NCI-H748 treated with DMSO at 0.1 percent for 48 hours (cell line): ENCODE measurements around the gene NEB.
"Not testable (repeated sequence)": the region's sequence is repeated elsewhere in the genome, so short reads cannot be mapped to it uniquely, and the experiment has no call there.

Source experiments
- DNase-seq: peaks from one replicate; lab custom pipeline; 2025; lab: John Stamatoyannopoulos, UW

Gene NEB

DNA sequence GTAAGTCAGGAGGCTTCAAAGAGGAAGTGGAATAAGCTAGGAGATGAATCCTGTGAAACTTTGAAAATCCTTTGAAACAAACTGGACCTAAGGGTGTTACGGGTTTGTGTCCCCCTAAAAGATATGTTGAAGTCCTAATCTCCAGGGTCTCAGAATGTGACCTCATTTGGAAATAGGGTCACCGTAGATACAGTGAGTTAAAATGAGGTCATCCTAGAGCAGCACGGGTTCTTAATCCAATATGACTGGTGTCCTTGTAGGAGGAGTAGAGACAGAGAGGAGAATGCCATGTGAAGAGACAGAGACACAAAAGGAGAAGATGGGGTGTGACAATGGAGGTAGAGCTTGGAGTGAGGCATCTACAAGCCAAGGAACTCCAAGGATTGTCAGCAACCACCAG is 26.9 kb upstream of the NEB start:
- DNase-seq, result no peak

DNA sequence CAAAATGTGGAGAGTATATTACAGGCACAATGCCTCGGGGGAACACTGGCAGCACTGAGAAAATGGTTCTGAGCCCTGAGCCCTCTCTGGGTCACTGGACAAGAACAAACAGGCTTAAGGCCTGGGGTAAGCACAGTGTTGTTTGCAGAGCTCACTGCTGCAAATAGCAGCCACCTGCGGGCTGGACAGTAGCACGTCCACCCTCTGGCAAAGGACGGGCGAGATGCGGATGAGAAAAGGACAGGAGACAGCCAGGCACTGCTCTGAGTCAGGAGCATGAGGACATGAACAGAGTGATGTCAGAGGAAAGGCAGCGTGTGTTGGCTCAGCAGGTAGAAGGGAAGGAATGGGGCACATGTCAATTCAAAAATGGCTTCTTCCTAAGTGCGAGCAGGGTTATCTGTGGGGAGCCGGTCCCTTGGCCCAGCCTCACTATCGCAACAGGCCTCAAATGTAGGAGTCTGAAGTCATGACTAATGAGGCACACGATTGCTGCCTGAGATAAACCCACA is 25.9 kb upstream of the NEB start:
- DNase-seq, result no peak

DNA sequence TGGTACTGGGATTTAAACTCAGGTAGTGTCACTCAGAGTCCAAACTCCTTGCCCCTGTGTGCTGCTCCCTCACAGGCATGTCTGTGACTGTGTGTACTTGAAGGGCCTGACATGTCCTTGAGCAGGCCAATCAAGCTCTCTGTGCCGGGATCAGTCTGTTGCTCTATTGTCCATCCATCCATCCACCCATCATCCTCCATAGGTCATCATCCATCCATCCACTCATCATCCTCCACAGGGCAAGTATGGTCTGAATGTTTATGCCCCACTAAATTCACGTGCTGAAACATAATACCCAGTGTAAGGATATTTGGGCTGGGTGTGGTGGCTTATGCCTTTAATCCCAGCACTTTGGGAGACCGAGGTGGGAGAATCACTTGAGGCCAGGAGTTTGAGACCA is 24.5 kb upstream of the NEB start:
- DNase-seq, result no peak

DNA sequence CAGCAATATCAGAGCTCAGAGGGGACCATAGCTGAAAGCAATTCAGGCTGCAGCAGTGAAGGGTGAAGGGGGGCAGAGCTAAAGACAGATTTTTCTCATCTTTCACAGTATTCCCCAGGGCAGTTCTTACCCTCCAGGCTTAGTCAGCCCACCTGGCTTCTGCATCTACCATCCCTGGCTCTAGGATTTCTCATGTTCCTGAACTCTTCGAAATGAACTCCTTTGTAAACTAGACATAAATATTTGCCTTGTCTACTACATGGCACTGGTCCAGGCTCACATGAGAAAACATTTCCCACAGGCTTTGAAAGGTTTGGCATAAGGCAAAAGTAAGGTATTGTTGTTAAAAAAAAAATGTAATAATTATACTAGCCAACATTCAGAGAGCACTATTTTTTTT is 23.6 kb upstream of the NEB start:
- no peak for DNase-seq

DNA sequence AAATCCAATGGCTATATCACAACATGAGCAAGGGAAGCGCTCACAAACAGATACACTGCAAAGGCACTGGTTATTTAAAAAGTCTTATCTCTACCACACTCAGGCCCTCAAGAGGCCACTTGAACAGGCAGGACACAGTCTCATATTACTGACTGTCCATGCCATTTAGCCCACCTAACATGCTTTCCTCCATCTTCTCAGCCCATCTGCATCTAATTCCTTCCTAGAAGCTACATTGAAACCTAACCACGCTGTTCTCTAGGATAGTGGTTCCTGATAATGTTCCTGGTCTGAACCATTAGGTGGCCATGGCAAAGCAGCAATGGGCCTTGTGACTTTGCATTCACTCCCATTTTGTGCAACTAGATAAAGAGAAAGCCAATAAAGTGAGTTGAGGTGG is 22.5 kb upstream of the NEB start:
- no peak for DNase-seq

DNA sequence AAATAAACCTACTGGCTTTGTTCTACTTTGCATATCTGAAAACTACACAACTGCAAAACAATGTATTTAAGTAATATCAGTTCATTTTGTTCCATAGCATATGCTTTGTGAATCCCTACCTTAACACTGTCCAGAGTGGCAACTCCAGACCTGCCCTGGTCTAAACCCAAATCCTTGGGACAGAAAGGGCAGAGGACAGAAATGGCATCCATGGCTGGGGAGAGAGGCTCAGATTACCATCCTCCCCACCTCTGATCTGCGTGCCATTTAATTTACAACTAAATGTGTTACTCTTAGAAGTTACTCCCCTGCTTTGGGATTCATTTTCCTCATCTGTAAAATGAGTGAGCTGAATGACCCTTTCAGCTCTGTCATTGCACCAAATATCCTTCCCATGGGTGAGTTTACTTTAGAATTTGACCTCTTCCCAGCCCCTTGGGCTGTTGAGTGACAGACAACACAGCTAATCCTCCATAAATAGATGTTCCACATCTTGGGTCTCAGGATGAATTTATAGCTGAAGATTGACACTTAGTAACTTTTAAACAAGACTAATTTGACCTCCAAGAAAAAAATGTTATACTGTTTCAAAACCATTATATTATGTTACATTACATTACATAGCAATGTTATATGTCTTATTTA is 20.1 kb upstream of the NEB start:
- DNase-seq, result no peak

DNA sequence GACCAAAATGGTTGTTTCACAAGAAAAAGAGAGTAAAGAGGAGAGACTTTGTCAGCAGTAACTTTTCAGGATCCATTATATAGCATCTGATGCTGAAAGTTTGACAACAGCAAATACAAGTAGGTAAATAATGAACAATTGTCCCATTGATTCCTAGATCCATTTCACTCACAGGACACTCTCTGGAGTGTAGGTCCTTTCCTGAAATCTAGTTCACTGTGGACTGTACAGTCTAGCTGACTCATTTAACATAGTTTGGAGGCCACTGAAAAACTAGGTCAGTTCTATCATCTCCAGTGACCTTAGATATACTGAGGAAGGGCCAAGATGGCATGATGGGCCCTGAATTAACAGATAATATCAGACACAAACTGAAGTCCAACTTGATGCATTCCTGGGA is 19.3 kb upstream of the NEB start:
- DNase-seq, result no peak

DNA sequence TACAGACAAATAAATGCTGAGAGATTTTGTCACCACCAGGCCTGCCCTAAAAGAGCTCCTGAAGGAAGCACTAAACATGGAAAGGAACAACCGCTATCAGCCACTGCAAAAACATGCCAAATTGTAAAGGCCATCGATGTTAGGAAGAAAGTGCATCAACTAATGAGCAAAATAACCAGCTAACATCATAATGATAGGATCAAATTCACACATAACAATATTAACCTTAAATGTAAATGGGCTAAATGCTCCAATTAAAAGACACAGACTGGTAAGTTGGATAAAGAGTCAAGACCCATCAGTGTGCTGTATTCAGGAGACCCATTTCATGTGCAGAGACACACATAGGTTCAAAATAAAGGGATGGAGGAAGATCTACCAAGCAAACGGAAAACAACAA is 11.0 kb upstream of the NEB start:
- not testable (repeated sequence) for DNase-seq

DNA sequence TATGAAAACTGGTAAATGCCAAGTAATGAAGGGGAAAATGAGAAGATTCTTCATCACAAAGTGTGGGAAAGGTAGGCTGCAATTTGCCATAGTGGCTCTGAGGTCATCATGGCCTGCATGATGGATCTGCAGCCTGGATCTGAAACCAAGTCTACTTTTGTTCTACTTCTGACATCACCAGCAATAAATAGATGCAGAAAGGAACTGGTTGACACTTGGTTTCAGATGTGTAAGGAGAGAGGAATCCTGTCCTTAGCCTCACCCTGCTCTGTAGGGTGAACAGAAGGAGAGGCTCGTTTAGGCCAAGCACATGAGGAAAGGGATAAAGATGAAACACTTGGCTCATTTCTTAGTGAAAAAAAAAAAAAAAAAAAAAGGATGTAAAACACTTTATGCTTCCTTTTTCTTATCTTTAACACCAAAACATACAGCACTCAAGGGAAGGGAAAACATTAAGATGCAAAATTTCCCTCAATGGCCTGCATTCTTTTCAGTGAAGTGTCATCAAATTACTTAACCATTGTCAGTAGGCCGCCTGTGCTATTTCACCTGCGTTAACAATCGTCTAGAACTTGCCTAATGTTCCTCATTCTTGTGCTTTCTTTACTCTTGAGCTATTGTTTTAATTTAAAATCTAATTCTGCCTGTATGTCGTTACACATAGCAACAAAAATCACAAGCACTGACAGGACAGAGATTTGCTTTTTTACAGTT is 3.9 kb downstream of the NEB start:
- no peak for DNase-seq

DNA sequence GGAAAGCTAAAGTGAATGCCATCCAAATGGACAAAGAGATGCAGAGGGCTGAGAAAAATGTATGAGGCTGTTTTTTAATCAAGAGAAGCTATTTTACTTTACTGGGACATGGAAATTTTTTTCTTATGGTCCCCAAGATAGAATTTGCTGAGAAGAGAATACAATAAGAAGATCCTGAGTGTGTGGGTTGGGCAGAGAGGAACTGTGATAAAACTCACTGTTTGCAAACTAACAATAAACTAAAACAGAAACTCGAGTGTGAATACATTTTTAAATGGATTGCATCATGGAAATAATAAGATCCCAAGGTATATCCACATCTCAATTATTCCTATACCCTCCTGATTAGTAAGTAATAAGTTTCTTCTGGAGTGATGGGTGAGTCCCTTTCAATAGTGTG is 4.4 kb downstream of the NEB start:
- no peak for DNase-seq

DNA sequence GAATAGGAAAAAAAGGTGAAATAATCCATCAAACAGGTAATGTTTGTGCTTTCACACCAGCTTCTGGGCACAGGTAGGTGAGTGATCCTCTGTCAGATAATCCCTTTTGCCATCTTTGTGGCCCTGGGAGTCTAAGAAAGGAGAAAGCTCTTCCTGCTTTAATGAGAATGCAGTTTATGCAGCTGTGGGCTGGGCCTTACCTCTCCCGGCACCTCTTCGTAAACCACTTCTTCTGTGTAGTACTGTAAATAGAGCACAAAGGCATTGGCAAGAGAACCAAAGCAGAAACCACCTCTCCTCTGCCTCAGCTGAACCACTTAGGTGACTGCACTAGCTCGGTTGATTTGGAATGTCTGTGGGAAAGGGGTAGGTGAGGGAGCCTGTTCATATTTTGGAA is 4.9 kb downstream of the NEB start:
- DNase-seq, result no peak

DNA sequence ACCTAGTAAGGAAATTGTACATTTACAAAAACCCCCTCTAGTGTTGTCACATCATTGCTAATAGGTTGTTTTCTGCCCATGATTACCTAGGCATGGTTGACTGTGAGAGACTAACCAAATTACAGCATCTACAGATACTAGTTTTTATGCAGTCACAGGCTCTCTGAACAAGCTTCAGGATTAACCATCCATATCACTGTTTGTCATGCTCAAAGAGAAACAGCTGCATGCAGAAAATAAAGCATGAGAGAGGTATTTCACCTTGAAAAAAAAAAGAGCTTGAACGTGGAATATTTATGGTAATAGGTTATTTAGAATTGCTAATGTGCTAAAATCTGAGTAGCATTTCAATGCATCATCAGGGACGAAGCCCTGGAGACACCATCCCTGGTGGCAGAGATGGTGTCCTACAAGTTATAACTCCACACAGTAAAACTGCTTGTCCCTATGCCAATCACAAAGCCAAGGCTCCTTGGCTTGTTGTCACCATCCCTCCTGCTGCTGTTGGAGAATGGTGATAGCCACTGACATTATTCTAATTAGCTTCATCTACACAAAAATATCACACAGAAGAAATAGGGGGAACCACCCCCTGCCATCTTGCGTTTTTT is 5.4 kb downstream of the NEB start:
- no peak for DNase-seq

DNA sequence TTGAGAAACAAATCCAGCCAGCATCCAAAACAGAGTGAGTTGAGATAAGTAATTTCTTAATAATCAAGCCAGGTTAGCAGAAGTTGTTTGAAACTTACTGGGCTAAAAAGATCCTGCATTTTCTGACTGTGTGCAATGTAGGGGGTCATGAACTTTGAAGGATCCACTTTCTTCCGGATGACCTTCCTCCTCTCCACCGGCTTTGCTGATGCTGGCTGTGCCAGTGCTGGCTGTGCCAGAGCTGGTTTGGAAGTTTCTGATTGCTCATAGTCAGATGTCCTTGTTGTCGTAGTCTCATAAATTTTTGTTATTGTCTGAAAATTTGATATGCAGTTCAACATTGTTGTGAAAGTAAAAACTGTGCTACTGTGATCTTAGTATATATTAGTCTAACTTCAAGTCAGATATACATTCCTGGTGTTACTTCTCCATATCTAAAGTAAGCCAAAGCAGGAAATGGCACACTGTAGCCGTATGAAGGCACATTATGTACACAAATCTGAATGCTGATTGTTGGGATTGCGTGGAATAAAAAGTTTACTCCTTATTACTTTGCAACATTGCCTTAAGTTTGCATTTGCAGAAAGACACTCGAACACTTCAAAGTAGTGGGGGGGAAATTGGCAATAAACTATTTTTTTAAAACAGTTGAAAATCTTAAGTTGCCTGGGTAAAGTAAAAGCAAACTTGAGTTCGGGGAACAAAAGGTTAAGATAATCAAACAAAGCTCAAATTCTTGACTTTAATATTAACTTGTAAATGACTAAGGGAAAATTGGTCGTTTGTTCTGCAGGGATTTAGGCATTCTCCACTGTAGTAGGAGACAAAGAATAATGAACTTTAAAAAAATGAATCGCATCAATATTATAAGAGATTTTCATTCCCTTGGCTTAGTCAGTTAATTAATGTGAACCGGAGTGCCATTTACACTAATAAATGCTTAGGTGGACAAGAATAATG is 6.4 kb downstream of the NEB start:
- DNase-seq, result no peak

DNA sequence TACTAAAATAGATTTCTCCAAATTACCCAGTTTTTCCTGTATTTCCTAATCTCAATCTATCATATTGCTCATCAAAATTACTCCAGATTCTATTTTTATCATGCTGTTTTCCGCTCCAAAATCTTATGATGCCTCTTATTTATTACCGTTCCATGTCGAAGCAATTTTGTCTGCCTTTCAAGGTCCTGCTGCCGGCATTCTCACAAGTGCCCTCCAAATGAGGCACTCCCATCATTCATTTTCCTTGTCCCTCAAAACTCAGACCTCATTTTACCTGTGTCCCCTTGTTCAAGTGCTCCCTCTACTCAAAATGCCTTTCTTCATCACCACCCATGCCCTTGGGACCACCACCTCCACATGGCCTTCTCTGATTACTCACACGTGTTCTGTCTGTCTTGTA is 13.1 kb downstream of the NEB start:
- DNase-seq, result no peak

DNA sequence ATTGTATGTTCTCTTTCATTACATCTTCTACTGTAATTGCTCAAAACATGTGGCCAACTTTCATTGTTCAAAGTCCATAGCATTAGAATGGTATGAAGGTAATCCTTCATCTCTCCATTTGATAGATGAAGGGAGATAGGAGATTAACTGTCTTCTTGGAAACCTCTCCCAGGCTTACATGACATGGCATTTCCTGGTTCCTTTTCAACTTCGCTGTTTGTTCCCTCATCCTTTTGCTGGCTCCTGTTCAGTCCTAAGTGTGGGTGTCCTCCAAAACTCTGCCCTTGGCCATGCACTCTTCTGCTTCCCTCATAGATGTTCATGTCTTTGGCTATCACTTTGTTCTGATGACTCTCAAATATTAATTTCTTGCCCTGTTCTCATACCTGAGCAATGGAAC is 13.8 kb downstream of the NEB start:
- DNase-seq, result no peak

DNA sequence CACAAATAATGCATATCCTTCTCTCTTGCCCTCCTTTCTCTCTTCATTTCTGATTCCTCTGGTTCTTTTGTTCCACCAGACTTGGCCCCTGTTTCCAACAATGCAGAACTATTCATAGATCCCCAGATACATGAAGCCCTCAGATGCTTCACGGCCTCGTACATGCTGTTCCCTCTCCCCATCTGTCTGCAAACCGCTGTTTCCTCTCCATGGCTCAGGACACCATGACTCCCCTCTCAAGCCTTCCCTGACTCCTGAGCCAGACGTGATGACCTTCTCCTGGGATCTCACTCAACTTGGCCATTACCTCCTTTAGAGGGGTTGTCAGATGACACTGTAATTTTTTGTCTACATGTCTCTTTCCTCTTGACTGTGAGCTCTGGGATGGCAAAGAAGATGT is 15.5 kb downstream of the NEB start:
- no peak for DNase-seq

DNA sequence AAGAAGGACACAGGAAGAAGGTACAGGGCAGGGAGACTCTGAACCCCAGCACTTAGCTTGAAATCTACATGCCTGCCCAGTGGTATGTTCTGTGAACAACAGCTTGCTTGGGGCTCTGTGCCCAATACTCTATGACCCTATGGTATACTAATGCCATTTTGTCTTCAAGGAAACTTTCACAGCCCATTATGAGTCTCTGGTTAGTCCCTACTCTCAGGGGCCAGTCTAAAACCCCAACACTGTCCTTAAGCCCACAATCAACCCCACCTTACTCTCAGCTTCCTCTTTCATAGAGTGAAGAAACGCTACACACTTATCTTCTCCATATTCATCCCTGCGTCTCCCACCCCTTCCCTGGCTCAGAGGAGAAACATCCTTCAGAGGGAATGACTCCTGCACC is 16.0 kb downstream of the NEB start:
- no peak for DNase-seq

DNA sequence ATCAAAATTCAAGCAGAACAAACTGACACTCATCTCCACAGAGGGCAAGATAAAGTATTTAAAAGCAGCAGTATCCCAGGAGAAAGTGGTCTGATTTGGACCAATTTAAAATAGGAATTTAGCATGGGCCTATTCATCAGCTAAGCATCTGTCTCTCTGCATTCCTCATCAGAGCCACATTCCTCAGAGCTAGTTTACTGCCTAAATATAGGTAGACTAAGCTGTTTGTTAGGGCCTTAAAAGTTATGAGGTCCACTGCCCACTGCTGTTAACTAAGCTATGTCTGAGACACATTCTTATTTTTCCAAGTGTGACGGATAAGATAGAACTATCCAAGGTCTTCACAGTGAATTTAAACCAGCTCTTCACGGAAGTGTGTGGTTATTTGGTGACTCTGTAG is 17.6 kb downstream of the NEB start:
- DNase-seq, result no peak

DNA sequence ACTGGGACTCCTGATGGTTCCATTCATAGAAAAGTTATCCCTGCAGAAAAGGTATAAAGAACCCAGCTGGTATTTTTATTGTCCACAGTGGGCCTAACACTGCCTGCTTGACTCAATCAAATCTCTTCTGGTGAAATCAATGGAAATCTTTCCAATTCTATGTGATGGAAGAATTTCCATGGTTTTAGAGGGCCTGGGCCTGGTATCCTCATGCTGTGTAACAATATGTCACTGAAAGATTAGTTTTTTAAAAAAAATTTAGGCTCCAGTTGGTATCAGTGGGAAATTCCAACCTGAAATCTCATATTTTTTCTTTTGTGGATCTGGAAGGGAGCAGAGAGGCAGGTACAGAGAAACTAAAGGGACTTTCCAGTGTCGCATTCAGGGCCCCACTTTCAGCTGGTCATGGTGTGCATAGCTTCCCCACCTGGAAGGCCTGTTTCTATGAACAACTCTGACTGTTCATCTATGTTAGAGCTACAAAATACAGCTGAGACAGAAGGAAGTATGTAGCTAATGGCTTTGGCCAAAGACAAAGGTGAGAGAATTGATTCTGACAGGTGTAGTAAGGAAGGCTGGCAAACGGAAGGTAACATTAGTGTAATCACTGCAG is 20.9 kb downstream of the NEB start:
- DNase-seq, result no peak

DNA sequence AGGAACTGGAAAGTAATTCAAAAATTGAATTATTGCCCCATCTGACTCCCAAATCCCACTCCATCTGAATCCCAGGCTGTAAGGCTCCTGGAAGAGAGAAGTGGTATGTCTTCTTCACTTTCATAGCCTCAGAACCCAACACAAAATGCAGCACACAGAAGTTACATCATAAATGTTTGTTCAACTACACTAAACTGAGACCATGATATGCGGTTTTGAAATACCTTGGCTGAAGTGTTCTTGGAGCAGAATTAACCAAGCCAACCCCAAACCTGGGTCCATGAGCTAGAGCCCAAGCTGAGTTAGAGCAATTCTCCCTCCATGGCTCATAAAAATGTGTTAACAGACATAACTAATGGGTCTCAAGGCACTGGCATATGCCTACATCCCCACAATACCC is 23.3 kb downstream of the NEB start:
- no peak for DNase-seq

DNA sequence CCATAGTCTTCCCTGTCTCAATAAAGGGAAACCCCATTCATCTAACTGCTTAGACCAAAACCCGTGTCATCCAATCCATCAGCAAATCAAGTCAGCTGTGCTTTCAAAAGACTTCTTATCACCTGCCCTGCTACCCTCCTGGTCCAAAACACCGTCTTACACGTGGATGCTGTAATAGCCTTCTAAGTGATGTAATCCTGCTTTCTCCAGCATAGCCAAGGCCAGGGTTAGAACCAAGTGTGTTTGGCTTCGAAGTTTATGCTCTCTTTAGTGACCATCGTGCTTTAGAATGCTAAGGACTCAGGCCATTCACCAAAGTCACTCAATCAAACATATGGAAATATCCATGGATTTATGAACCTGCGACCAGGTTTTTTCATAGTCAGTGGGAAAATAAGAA is 25.5 kb downstream of the NEB start:
- DNase-seq, result no peak

DNA sequence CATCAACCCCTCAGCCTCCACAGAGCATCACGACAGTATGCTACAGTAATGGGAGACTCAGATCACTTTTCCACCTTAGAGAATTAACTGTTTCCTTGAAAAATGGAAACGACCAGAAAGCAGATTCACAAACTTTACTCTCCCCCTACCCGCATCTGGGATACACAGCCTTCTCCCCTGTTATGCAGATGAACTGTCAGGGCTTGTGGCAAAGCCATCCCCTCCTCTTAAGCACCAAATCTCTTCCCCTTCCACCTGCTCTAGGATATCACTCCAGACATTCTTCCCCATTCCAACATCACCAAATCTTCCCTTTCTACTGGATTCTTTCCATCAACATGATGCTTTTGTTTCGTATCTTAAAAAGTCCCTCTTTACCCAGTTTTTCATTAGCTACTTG is 26.4 kb downstream of the NEB start:
- no peak for DNase-seq
